ENCODE data around the gene RYR2. TPM values are rescaled to one million over a fixed set of nuclear protein-coding genes. Genes with fewer than 3 reads are reported as not detected.

Gene RYR2
- polyA plus RNA-seq, 2 of the 4 experiments (the other 2 are of a cell fraction) = 0.06 TPM; not detected in 1

DNA sequence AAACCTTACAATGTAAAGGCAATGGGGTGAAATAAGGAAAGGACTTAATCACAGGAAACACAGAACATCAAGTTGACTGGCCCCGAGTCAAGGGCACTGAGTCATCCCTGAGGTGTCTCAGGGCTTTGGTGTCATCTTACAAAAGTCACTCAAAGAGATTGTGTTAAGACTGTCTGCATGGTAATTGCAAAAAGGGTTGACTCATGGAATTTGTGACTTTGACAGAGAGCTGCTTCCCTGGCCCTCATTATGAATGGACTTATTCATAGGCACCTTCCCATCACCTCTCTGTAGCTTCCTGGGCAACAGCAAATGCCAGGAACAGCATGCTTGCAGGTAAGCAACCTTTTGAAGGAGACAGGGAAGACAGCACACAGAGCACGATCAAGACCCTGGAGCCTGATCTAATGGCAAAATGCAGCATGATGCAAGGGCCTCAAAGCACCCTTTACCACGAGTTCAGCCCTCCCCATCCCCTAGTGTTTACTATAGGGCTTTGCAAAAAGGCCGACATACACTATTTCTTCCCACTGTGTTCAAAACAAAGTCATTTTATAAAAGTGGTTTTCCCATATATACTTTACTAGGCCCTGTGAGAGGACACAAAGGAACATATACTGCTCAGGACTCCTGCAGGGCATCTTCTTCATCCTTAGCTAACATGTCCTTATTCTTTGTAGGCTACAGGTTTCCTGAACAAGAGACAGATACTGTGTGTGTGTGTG lies 831.7 kb downstream of the RYR2 start:
- Histone ChIP-seq H3K9me3 (no peaks in the 10 kb centered on the region), H3K27ac (peak overlapping the region in 1 of 2 experiments; percentile 55; a peak in 2 of 6 replicates), H3K4me3 (no peak overlapping the region), H3K4me2 (peak overlapping the region; percentile 34; the same call in 2 of the 3 replicates), H3K4me1 (peaks cover 27% of the 10 kb centered on the region)
- ChIA-PET CTCF (interaction anchor here (6.3 kb wide), 1 partner anchor 9 kb away, joined by 49 read pairs; no protein-coding TSS in a partner anchor), POLR2A (no interaction called here)
- TF ChIP-seq FOSL2 (IDR thresholded peaks at IDR 0.05) = peak; percentile 47; the same call in 1 of the 2 replicates
- no peak for TF ChIP-seq FOSL2 (CRISPR knock-in tag; IDR thresholded peaks at IDR 0.05)
- TF ChIP-seq MAFK (IDR thresholded peaks at IDR 0.05; ENCODE audit: partially characterized antibody) = peak; percentile 60
- no peak for TF ChIP-seq HEYL (CRISPR knock-in tag; IDR thresholded peaks at IDR 0.05)
- TF ChIP-seq HOXB13 (CRISPR knock-in tag; IDR thresholded peaks at IDR 0.05; ENCODE audit: low read depth) = no peak
- peak; percentile 57; the same call in 1 of the 2 replicates for TF ChIP-seq JUNB (IDR thresholded peaks at IDR 0.05)
- TF ChIP-seq, protein P1, sequence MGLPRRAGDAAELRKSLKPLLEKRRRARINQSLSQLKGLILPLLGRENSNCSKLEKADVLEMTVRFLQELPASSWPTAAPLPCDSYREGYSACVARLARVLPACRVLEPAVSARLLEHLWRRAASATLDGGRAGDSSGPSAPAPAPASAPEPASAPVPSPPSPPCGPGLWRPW (IDR thresholded peaks at IDR 0.05) = no peak
- TF ChIP-seq JUN (IDR thresholded peaks at IDR 0.05) = no peak
- FAIRE-seq = no peak
- 21% methylated on average over 3 of the region's 4 CpGs for WGBS (ENCODE audit: missing lambda C conversion rate)
- peak; percentile 70 to 82 for ATAC-seq
- peak; percentile 40 to 52 for DNase-seq (ENCODE audit: low read depth in 1 of 2, low spot score in 1 of 2)

DNA sequence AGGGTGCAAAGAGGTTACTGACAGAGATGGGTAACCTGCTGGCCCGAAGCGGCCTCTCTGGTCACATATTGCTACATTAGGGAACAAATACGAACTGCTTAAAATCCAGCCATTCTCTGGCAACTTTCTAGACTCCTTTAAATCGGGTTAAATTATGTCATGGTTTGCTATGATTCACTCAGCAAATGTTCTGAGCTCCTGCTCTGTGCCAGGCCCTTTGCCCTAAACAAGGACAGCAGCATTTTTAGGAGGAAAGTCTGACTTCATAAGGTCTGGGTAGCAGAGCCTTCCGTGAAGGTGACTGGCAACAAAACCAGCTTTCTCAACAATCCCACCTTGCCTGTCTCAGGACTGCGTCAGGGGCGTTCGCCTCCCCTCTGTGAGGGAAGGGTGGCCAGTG lies 833.3 kb downstream of the RYR2 start:
- Histone ChIP-seq H3K4me3 (no peak overlapping the region), H3K9me3 (no peaks in the 10 kb centered on the region), H3K4me1 (peaks cover 27% of the 10 kb centered on the region), H3K4me2 (peak overlapping the region; percentile 43; the same call in 2 of the 3 replicates), H3K27ac (peak overlapping the region in 1 of 2 experiments; percentile 47; a peak in 1 of 6 replicates)
- TF ChIP-seq JUN (IDR thresholded peaks at IDR 0.05) (no peak), FOSL2 (IDR thresholded peaks at IDR 0.05) (no peak), FOSL2 (CRISPR knock-in tag; IDR thresholded peaks at IDR 0.05) (no peak), NFE2L2 (conservative IDR thresholded peaks at IDR 0.05; ENCODE audit: low read length) (no peak), ZNF302 (CRISPR knock-in tag; IDR thresholded peaks at IDR 0.05) (no peak), EHMT2 (IDR thresholded peaks at IDR 0.05; ENCODE audit: low read depth) (no peak), KDM1A (IDR thresholded peaks at IDR 0.05; ENCODE audit: low read depth) (no peak), EP300 (IDR thresholded peaks at IDR 0.05) (no peak), BHLHE40 (IDR thresholded peaks at IDR 0.05; ENCODE audit: low read depth, low read length) (no peak), REST (IDR thresholded peaks at IDR 0.05) (no peak), TFCP2L1 (CRISPR knock-in tag; IDR thresholded peaks at IDR 0.05) (no peak)
- TF ChIP-seq, protein P2, sequence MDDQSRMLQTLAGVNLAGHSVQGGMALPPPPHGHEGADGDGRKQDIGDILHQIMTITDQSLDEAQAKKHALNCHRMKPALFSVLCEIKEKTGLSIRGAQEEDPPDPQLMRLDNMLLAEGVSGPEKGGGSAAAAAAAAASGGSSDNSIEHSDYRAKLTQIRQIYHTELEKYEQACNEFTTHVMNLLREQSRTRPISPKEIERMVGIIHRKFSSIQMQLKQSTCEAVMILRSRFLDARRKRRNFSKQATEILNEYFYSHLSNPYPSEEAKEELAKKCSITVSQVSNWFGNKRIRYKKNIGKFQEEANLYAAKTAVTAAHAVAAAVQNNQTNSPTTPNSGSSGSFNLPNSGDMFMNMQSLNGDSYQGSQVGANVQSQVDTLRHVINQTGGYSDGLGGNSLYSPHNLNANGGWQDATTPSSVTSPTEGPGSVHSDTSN (IDR thresholded peaks at IDR 0.05) = no peak
- no peak for FAIRE-seq
- ChIA-PET POLR2A (no interaction called here), CTCF (interaction anchor here (6.3 kb wide), 1 partner anchor 11 kb away, joined by 49 read pairs; no protein-coding TSS in a partner anchor)
- no peak for DNase-seq (ENCODE audit: low read depth in 1 of 2, low spot score in 1 of 2)
- WGBS (ENCODE audit: missing lambda C conversion rate) = 40% methylated on average over 8 of the region's 8 CpGs
- no peak; a peak in 1 of 6 replicates for ATAC-seq

GRCh38 chr1:237877631-237878030 lies 835.6 kb downstream of the RYR2 start:
- no peaks in the 10 kb centered on the region for H3K9me3 ChIP-seq
- 15% methylated on average over 4 of the region's 4 CpGs for WGBS (ENCODE audit: missing lambda C conversion rate)
- H3K4me2 ChIP-seq = no peak overlapping the region
- peaks cover 27% of the 10 kb centered on the region for H3K4me1 ChIP-seq
- ChIA-PET POLR2A (no interaction called here), CTCF (interaction anchor here (6.3 kb wide), 1 partner anchor 13 kb away, joined by 49 read pairs; no protein-coding TSS in a partner anchor)
- no peak overlapping the region for H3K27ac ChIP-seq
- DNase-seq (ENCODE audit: low read depth in 1 of 2, low spot score in 1 of 2) = no peak
- no peak overlapping the region for H3K4me3 ChIP-seq
- no peak for FAIRE-seq
- ATAC-seq = no peak
- TF ChIP-seq EHF (CRISPR knock-in tag; IDR thresholded peaks at IDR 0.05) = no peak
- no peak for TF ChIP-seq TFCP2L1 (CRISPR knock-in tag; IDR thresholded peaks at IDR 0.05)
- no peak for TF ChIP-seq ZFP36 (IDR thresholded peaks at IDR 0.05; ENCODE audit: borderline replicate concordance, partially characterized antibody)
- TF ChIP-seq EHMT2 (IDR thresholded peaks at IDR 0.05; ENCODE audit: low read depth) = no peak
- no peak for TF ChIP-seq ZNF302 (CRISPR knock-in tag; IDR thresholded peaks at IDR 0.05)
- TF ChIP-seq, protein P2 (IDR thresholded peaks at IDR 0.05) = no peak
- TF ChIP-seq MAFK (IDR thresholded peaks at IDR 0.05; ENCODE audit: partially characterized antibody) = no peak
- TF ChIP-seq FOXS1 (CRISPR knock-in tag; IDR thresholded peaks at IDR 0.05) = no peak
- TF ChIP-seq FOSL2 (IDR thresholded peaks at IDR 0.05) = no peak
- TF ChIP-seq FOSL2 (CRISPR knock-in tag; IDR thresholded peaks at IDR 0.05) = no peak
- TF ChIP-seq, protein P3, sequence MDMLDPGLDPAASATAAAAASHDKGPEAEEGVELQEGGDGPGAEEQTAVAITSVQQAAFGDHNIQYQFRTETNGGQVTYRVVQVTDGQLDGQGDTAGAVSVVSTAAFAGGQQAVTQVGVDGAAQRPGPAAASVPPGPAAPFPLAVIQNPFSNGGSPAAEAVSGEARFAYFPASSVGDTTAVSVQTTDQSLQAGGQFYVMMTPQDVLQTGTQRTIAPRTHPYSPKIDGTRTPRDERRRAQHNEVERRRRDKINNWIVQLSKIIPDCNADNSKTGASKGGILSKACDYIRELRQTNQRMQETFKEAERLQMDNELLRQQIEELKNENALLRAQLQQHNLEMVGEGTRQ (IDR thresholded peaks at IDR 0.05) = no peak
- TF ChIP-seq KDM5A (IDR thresholded peaks at IDR 0.05) = no peak
- no peak for TF ChIP-seq JUNB (IDR thresholded peaks at IDR 0.05)
- no peak for TF ChIP-seq MAX (IDR thresholded peaks at IDR 0.05)
- TF ChIP-seq NPAS2 (CRISPR knock-in tag; IDR thresholded peaks at IDR 0.05; ENCODE audit: borderline replicate concordance) = no peak
- no peak for TF ChIP-seq MYC (IDR thresholded peaks at IDR 0.05; ENCODE audit: borderline replicate concordance, low read length)

Measured in A549 (cell line).